Stimulated activated CD8-positive, alpha-beta memory T cell treated with anti-CD3 and anti-CD28 coated beads, Interleukin-12 subunit alpha, Interleukin-12 subunit beta, amount 100 ng/mL, for 24 hours (primary cell): ENCODE measurements around the gene RPL10.
"Not testable (repeated sequence)": the region's sequence is repeated elsewhere in the genome, so short reads cannot be mapped to it uniquely, and the experiment has no call there.

Experiments used
- DNase-seq: peaks from one replicate; pipeline ENCODE4 v3.0.0-alpha.2; 2020; ENCODE audit errors: extremely low read depth

The RPL10 gene

DNA sequence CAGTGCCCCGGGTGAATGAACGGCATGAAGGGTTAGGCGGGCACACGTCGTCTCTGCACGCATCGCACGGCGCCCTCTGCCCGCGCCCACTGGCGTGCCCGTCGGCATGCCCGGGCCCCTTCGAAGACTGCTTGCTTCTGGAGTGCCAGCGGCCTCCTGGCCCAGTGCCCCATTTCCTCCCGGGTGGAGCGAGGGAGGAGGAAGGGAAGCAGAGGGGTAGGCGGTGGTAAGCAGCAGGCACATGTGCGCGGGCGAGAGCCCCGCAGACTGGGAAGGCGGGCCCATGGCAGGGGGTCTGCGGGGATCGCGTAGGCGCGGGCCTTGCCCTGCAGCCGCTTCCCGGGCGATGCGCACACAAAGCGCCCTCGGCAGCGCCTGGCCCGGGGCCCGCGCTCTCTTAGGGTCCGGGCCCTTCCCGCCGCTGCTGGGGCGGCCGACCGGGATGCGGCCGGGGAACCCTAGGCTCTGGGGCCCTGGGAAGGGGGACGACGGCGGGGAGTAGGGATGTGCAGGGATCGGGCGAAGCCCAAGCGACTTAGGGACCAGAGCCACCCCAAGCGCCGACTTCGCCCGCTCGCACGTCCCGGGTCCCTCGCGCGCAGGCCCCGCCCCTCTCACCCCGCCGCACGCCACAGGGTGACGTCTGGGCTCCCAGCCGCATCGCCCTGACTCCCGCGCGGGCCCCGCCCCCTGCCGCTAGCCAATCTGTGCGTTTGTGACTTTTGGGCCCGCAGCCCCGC, 19.9 kb upstream of the RPL10 start:
- no peak for DNase-seq

DNA sequence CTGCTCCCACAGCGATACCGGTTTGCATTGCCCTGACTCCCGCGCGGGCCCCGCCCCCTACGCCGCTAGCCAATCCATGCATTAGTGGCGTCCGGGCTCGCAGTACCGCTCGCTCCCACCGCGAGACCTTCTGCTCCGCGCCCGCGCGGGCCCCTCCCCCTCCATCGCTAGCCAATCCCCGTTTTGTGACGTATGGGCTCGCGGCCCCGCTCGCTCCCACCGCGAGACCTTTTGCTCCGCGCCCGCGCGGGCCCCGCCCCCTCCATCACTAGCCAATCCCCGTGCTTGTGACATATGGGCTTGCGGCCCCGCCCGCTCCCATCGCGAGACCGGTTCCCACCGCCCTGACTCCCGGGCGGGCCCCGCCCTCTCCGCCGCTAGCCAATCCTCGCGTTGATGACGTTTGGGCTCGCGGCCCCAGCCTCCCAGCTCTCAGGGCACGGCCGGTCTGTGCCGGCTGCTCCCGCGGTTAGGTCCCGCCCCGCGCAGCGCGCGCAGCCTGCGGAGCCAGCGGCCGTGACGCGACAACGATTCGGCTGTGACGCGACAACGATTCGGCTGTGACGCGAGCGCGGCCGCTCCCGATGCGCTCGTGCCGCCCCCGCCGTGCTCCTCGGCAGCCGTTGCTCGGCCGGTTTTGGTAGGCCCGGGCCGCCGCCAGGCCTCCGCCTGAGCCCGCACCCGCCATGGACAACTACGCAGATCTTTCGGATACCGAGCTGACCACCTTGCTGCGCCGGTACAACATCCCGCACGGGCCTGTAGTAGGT, 19.2 kb upstream of the RPL10 start, which contains the start of gene EMD:
EMD (plus strand) TSS at position 497 of the 770 bp plus-strand sequence; CDS start at position 687, 190 bp downstream.
- DNase-seq, result peak; percentile 86

DNA sequence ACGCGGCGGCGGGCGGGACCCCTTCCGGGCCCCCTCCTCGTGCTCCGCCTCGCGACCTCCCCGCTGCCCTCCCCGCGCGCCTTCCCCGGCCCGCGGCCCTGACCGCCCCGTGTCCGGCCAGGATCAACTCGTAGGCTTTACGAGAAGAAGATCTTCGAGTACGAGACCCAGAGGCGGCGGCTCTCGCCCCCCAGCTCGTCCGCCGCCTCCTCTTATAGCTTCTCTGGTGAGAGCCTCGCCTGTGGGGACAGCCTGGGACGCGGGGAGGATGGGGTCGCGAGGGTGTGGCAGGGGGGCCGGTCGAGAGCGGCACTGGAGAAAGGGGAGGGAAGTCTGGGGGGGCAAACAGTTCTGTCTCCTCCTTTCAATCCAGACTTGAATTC, 18.6 kb upstream of the RPL10 start:
- DNase-seq, result no peak

DNA sequence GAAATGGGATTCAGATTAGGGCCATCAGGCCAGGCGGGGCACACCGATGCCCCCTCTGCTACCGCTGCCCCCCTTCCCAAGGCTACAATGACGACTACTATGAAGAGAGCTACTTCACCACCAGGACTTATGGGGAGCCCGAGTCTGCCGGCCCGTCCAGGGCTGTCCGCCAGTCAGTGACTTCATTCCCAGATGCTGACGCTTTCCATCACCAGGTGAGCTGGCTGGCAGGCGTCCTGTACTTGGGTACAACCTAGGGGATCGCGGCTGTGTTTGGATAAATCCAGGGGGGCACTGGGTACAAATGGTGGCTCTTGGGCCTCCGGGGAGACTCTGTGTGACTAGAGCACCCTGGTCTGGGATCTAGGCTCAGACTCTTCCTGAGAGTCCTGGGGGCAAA, 18.0 kb upstream of the RPL10 start:
- DNase-seq, result no peak

DNA sequence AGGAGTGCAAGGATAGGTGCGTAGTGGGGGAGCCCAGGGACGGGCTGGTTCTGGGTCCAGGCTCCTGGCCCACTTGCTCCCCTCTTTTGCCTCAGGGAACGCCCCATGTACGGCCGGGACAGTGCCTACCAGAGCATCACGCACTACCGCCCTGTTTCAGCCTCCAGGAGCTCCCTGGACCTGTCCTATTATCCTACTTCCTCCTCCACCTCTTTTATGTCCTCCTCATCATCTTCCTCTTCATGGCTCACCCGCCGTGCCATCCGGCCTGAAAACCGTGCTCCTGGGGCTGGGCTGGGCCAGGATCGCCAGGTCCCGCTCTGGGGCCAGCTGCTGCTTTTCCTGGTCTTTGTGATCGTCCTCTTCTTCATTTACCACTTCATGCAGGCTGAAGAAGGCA, 17.4 kb upstream of the RPL10 start:
- DNase-seq, result no peak

DNA sequence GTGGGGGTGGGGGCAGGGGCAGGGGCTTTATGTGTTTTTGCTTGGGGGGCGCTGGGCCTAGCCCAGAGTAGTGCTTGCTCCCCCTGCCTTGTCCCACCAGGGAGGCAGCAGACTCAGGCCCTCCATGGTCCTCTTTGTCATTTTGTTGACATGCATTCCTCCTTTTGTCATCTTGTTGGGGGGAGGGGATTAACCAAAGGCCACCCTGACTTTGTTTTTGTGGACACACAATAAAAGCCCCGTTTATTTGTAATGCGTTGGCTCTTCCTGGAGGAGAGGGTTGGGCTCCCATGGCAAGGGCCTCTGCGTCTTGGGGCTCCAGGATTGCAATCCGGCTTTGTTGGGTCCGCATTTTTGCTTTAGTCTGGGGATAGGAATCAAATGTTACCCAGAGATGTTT, 16.9 kb upstream of the RPL10 start:
- DNase-seq, result no peak

DNA sequence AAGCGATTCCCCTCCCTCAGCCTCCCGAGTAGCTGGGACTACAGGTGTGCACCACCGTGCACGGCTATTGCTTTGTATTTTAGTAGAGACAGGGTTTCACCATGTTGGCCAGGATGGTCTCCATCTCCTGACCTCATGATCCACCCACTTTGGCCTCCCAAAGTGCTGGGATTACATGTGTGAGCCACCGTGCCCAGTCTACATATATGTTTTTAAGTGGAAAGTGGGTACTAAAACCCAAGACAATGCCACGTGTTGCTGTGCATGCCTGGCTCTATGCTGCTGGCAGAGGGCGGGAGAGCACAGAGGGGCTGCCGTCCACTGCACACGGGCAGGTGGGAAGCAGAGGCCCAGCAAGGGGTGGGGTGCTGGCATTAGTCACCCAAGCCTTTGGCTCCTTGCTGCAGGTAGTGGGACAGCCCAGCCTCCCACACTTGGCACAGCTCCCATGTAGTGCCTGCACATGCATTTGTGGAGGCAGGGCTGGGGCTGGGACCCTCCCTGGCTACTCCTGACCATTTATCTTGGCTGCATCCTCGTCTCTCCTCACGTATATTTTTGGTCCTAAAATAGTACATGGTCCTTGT, 15.6 kb upstream of the RPL10 start:
- DNase-seq, result no peak

DNA sequence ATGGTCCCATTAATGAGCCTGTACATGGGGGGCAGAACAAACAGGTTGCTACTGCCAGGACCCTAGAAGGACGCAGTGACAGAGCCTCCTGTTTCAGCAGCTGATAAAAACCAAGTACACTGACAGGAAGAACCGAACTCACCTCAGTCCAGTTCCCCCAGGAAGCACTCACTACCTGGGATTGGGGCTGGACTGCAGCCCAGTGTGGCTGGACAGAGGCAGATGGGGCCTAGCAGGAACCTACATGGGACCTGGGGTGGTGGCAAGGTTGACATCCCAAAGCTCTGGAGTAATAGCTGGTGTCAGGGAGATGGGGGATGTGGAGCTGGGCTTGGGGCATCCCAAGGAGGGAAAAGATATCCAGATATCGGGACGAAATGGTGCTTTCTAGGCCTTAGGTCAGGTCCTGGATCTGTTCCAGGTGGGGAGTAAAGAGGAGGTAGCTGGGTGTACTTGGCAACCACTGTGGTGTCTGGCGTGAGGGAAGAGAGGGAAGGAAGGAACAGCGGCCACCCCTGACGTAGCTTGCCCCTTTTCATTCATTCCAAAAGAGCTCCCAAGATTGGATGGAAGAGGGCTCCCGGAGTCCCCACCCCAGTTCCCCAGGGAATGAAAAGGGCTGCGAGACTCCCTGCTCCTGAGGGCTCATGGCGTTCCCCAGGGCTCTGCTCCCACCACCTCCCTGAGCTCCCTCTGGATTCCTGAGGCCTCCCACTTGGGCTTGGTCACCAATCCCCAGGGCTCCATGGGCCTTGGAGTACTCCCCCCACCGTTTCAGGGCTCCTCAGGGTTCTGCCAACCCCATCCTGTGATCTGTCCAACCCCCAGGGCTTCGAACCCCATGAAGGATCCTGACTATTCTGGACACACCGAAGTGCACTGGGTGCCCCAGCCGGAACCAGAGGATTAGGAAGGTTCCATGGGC, 14.6 kb upstream of the RPL10 start:
- DNase-seq, result no peak

DNA sequence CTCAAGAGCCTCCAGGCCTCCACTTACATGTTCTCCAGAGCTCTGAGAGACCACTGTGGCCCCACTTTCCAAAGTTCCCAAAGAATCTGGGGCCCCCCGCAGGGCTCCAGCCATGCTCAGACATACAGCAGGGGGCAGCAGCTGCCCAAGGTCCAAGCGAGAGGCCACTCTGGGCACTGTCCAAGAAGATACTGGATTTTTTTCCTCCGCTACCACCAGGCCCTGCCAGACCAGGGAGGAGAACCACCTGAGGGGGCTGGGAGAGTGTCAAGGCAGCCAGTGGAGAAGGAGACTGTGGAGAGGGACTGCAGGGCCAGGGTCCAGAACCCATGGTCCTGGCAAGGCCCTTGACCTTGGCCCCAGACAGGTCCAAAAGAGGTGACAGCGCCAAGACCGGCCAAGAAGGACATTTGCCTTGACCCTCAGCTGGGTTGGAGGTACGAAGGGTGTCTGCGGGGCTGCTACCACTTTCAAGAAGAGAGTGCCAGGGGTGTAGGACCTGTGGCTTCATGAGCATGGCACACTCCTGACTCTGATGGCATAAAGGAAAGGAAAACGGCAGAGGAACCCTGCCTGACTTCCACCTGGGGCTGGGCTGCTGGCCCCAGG, 13.8 kb upstream of the RPL10 start:
- no peak for DNase-seq

DNA sequence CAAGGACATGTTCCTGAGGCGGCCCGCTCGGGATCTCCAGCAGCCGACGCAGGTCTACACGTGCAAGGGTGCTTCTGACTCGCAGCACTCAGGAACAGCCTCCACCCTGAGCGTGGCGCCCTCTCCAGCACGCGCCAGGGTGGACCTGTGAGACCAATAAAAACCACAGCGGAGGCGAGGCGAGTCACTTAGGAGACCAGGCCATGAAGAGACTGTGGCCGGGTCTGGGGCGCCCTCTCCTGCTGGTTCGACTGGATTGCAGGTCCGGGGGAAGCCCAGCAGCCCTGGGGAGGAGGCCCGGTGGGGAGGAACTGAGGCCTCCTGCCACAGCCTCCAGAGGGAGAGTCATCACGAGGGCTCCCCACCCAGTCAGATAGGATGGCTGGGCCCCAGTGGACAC, 10.1 kb upstream of the RPL10 start:
- not testable (repeated sequence) for DNase-seq

DNA sequence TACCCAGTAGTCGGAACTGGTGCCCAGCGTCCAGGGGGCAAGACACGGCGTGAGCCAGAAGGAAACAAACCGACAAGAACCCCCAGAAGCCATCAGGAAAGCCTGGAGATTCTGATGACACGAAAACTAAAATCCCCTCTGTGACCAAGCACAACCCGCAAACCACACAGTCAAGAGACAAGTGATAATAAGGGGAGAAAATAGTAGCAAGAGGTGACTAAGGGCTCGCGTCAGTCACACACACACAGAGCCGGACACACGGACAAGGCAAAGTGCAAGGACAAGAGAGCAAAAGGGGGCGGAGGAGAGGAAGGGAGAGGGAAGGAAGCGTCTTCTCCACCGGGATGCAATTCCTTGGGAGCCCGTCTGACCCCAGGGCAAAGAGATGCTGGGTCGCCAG, 9.5 kb upstream of the RPL10 start:
- not testable (repeated sequence) for DNase-seq

DNA sequence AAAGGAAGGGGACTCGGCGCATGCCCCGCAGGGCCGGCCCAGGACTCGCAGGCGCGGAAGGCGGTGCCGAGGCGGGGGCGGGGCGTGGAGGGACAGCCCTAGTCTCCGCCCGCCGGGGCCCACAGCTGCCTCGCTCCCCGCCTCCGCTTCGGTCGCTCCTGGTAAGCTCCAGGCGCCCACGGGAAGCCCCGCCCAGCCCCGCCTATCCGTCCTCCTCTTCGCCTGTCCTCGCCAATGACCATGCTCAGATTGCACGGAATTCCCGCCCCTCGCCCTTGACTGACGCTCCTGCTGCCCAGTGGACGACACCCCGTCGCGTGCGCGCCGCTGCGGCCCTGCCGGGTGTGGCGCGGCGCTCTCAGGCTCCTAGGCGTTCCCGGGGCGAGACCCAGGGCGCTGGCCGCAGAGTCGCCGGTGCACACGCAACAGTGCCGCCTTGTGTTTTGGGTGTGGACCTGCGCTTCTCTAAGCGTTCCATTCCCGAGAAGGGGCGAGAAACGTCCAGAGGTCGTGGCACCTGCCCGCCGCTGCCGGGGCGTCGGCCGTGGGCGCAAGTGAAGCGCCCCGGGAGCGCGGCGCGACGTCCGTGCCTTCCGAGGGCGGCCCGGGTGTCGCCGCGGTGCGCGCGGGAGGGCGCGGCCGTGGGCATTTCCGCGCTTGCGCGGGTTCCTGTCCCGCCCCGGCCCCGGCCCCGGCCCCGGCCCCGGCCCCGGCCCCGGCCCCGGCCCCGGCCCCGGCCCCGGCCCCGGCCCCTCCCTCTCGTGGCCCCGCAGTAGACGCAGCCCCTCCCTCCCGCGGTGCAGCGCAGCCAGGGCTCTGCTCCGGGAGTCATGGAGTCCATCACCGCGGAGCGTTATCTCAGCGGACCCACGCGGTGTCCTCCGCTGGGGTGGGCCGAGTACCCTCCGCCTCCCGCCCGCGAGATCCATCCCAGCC, 8.1 kb upstream of the RPL10 start:
- DNase-seq, result not testable (repeated sequence)

DNA sequence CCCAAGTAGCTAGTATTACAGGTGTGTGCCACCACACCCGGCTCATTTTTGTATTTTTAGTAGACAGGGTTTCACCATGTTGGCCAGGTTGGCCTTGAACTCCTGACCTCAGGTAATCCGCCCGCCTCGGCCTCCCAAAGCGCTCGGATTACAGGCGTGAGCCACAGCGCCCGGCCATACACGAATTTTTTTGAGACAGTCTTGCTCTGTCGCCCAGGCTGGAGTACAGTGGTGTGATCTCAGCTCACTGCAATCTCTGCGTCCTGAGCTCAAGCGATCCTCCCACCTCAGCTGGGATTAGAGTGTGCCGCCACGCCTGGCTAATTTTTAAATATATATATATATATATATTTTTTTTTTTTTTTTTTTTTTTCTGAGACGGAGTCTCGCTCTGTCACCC, 1.8 kb upstream of the RPL10 start:
- DNase-seq, result not testable (repeated sequence)

DNA sequence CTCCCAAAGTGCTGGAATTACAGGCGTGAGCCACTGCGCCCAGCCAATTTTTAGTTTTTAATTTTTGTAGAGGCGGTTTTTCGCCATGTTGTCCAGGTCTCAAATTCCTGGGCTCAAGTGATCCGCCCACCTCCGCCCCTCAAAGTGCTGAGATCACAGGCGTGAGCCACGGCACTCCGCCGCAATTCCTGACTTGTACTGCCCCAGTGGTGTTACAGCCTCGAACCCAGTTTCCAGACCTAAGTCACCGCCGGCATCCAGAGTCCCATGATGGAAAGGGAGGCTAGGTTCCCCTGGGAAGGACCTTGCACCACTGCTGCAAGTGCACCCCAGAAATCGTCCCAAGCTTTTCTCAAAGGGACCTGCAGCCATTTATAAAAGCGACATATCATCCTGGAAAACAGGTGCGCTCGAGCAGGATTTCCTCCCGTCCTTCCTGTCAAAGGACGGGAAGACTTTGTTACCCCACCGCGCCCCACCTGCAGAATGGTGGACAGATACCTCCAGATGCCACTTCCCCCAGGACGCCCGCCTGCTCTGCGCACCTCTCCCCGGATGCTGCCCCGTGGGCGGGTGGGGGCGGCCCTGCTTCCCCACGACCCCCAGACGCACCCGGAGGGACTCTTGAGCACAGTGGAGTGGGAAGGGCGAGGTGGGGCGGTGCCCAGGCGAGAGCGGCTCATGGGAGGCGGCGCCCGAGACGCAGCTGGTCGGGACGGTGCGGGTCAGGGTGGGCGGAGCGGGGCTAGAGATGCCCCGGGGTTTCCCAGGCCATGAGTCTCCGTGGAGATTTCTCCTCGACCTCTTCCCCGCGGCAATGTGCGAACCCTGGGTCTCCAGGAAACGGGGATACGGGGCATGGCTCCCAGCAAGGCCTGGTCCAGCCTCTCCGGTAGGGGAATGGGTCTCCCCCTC, 947 bp upstream of the RPL10 start:
- no peak for DNase-seq

DNA sequence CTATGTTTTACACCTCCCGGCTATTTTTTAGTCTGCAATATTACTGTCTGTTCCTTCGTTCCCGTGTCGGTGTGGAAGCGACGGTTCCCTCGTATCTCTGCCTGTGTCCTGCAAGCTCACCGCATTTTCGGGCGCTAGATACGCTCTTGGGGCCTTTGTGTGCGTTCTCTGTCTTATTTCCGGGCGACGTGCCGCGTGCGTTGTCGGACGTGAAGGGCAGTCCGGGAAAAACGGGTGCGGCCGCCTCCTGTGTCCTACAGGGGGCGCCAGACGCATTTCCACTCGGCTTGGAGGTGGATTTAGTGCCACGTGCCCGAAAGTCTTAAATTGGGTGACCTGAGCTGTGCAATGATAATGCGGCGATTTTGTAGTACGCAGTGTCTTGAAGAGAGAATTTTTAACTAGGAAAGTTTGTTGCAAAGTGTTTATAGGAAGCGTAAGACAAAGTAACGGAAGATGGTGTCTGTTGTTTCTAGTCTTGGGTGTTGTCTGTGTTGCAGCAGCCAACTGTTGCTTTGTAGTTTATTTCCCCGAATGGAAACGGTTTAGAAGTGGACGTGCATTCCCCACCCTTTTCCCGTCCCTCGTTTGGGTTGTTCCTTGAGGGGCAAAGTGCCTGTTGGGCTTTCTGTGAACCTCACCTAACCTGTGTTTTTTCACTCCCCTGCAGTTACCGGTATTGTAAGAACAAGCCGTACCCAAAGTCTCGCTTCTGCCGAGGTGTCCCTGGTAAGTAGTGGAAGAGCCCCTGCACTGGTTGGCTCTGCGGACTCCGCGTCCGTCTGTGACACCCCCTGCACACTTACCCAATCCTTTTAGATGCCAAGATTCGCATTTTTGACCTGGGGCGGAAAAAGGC, 720 bp downstream of the RPL10 start:
- DNase-seq, result no peak

DNA sequence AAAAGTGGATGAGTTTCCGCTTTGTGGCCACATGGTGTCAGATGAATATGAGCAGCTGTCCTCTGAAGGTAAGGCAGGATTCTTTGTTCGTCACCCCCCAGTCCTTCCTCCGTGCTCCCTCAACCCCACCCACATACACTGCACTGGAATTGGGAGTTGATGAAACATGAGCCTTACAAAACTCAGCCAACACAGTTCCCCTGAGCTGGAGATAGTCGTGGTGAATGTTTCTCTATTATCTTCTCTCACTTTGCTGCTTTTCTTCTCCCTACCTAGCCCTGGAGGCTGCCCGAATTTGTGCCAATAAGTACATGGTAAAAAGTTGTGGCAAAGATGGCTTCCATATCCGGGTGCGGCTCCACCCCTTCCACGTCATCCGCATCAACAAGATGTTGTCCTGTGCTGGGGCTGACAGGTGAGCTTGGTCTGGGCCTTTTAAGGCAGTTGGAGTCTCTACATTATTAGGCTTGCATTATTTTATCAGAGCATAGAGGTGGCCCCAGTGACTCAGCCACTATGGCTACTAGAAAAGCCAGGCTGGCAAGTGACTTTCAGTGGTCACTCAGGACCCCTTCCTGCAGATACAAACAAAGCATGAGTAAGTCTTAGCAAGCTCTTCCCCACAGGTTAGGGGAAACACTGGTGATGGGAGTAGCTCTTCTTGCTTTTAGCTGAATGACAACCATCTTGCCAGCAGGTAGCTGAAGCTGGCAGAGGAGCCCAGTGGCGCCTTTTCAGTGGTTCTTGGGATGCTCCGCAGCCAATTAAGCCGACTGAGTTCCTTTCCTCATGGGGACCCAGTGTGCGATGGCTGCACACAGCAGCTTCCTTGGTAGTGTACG, 1.6 kb downstream of the RPL10 start:
- no peak for DNase-seq

DNA sequence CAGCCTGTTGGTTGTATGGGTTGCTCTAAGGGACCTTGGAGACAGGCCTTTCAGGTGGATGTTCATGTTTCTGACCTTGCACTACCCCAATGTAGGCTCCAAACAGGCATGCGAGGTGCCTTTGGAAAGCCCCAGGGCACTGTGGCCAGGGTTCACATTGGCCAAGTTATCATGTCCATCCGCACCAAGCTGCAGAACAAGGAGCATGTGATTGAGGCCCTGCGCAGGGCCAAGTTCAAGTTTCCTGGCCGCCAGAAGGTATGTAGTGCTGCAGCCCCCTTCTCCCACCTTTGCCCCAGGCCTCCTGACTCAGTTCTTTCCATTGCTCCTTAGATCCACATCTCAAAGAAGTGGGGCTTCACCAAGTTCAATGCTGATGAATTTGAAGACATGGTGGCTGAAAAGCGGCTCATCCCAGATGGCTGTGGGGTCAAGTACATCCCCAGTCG, 2.2 kb downstream of the RPL10 start:
- not testable (repeated sequence) for DNase-seq
